Peyer's patch (tissue), 4 donors: ENCODE measurements around the gene ZFR.

Source experiments
- CTCF ChIP-seq, 6 experiments: fragments of 450-650 bp in 4 of 6; fragments of 200-600 bp in 2 of 6; sonication (generic) in 1 of 6; IDR thresholded peaks; one replicate each; pipeline ENCODE4 v1.5.1; 2017 to 2019; ENCODE audit warnings: antibody characterized with exemption in 6 of 6, mild to moderate bottlenecking in 3 of 6, moderate library complexity in 1 of 6
- POLR2A ChIP-seq, 2 donors: fragments of 450-650 bp; IDR thresholded peaks; one replicate each; pipeline ENCODE4 v1.5.1; 2017; ENCODE audit warnings: antibody characterized with exemption in 2 of 2, mild to moderate bottlenecking in 2 of 2, moderate library complexity in 2 of 2

DNA sequence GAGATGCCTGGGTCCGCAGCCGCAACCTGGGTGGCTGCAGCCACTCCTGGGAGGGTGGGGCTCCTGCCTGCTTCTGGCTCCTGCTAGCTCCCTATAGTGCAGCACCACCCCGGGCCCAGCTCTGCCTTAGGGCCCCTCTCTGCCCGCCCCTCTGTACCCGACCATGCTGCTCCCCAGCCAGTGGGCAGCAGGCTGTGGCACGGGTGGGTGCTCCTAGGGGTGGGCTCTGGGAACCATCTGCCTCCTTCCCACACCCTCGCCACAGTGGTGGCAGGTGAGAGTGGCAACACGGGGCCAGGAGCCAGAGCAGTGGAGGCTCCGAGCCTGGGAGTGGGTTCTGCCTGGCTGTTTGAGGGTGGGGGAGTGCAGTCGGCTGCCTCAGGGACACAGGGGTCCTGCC is 124.0 kb downstream of the ZFR start:
- TF ChIP-seq CTCF (IDR thresholded peaks at IDR 0.05) (no peak), POLR2A (IDR thresholded peaks at IDR 0.05) (no peak)
